NCI-H1092 treated with DMSO at 0.1 percent for 48 hours (cell line): ENCODE data around the gene STPG4.

Experiments
- DNase-seq: peaks from one replicate; lab custom pipeline; 2025; lab: John Stamatoyannopoulos, UW

Gene STPG4

GRCh38 chr2:47087051-47087450, 68.1 kb downstream of the STPG4 start:
- no peak for DNase-seq

- no peak for DNase-seq
Measured at GRCh38 chr2:47086571-47086970, 68.5 kb downstream of the STPG4 start.

- no peak for DNase-seq
Measured at GRCh38 chr2:47086054-47086471, 69.0 kb downstream of the STPG4 start.

GRCh38 chr2:47083886-47084687, 71.0 kb downstream of the STPG4 start:
- DNase-seq, result no peak

GRCh38 chr2:47083485-47083884, 71.6 kb downstream of the STPG4 start:
- DNase-seq, result no peak

- no peak for DNase-seq
Measured at GRCh38 chr2:47083005-47083404, 72.1 kb downstream of the STPG4 start.

GRCh38 chr2:47080888-47081301, 74.2 kb downstream of the STPG4 start:
- DNase-seq, result no peak

- DNase-seq, result no peak
Measured at GRCh38 chr2:47079515-47080412, 75.3 kb downstream of the STPG4 start.

GRCh38 chr2:47078541-47079482, 76.3 kb downstream of the STPG4 start:
- no peak for DNase-seq

- no peak for DNase-seq
Measured at GRCh38 chr2:47077442-47078117, 77.5 kb downstream of the STPG4 start.

- DNase-seq, result no peak
Measured at GRCh38 chr2:47076586-47077441, 78.3 kb downstream of the STPG4 start.

- no peak for DNase-seq
Measured at GRCh38 chr2:47076126-47076506, 79.0 kb downstream of the STPG4 start.

- DNase-seq, result no peak
Measured at GRCh38 chr2:47075361-47076125, 79.6 kb downstream of the STPG4 start.

GRCh38 chr2:47074691-47075090, 80.4 kb downstream of the STPG4 start:
- no peak for DNase-seq

- no peak for DNase-seq
Measured at GRCh38 chr2:47073641-47074040, 81.5 kb downstream of the STPG4 start.

GRCh38 chr2:47073217-47073616, 81.9 kb downstream of the STPG4 start:
- no peak for DNase-seq

- no peak for DNase-seq
Measured at GRCh38 chr2:47072728-47073191, 82.3 kb downstream of the STPG4 start.

- no peak for DNase-seq
Measured at GRCh38 chr2:47072018-47072691, 83.0 kb downstream of the STPG4 start.
